Measurements from ENCODE around the gene KCNG1.
"Not testable (repeated sequence)": the region's sequence is repeated elsewhere in the genome, so short reads cannot be mapped to it uniquely, and the experiment has no call there.

The KCNG1 gene, protein sequence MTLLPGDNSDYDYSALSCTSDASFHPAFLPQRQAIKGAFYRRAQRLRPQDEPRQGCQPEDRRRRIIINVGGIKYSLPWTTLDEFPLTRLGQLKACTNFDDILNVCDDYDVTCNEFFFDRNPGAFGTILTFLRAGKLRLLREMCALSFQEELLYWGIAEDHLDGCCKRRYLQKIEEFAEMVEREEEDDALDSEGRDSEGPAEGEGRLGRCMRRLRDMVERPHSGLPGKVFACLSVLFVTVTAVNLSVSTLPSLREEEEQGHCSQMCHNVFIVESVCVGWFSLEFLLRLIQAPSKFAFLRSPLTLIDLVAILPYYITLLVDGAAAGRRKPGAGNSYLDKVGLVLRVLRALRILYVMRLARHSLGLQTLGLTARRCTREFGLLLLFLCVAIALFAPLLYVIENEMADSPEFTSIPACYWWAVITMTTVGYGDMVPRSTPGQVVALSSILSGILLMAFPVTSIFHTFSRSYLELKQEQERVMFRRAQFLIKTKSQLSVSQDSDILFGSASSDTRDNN

DNA sequence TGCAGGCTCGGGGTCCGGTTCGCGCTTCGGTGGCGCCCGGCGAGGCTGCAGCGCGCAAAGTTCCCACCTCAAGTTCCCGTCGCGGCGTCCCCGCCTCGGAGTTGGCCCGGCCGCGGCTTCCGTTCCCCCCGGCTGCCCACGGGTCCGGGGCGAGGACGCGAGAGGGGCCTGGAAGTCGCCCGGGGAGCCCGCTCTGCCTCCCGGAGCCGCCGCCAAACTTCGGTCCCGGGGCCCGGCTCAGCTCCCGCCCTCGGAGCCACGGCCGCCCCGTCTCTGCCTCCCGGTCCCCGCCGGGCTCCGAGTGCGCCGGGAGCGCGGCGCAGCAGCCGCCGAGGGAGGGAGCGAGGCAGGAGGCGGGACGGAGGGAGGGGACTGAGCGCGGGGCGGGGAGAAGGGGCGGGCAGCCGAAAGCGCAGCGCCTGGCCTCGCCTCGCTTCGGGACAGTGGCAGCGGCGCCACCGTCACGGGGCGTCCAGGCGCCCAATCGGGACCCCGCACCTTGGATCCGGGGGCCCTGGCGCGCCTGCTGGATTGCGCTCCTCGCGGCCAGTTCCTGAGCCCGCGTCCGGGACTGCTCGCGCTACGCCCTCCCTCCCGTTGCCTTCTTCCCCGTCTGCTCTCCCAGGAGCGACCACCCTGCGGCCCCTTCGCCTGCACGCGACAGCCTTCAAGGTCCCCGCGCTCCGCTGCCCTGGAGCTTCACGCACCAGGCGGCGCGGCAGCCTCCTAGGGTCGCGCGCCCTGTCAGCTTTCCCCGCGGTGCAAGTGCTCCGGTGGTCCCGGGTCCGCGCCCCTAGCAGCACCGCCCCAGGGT, at the start of gene KCNG1:
TSS of gene KCNG1 (minus strand) at position 305 of the 814 bp plus-strand sequence. CDS start 12,769 bp downstream, outside the sequence.
- DNase-seq = peak; percentile 58

DNA sequence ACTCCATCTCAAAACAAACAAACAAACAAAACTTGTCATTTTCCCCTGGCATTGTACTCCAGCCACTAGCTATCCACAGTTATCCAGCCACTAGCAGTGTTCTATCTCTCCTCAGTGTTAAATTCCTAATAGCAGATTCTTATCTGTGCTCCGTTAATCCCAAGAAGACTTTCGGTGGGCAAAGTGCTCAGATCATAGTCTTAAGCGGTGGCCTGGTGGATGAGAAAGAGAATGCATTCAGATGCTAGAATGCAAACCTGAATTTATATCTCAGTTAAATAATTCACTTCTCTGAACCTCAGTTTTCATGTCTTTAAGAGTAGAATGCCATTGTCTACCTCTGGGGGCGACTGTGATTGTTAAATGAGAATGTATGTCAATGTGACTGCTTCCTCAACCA, 47.7 kb upstream of the KCNG1 start:
- no peak for DNase-seq

DNA sequence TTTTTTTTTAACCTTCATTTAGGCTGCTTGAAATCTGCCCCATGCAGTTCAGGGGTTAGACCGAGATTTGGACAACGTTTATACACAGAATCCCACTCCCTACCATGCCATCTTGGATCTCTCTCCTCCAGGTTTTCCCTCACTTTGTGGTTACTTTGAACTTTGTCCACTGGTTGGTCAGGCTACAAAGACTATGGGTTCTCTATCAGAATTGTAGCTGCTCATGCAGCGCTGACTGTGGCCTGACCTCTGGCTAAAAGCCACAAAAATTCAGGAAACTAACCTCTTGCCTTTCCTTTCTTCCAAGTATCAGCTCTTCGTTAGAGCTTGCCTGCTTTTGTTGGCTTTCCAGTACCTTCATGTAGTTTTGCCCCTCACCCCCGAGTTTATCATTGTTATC, 44.9 kb upstream of the KCNG1 start:
- no peak for DNase-seq

DNA sequence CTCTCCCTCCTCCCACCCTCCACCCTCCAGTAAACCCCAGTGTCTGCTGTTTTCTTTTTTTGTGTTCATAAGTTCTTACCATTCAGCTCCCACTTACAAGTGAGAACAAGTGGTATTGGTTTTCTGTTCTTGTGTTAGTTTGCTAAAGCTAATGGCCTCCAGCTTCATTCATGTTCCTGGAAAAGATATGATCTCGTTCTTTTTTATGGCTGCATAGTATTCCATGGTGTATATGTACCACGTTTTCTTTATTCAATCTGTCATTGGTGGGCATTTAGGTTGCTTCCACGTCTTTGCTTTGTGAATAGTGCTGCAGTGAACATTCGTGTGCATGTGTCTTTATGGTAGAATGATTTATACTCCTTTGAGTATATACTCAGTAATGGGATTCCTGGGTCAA, 42.7 kb upstream of the KCNG1 start:
- DNase-seq = no peak

DNA sequence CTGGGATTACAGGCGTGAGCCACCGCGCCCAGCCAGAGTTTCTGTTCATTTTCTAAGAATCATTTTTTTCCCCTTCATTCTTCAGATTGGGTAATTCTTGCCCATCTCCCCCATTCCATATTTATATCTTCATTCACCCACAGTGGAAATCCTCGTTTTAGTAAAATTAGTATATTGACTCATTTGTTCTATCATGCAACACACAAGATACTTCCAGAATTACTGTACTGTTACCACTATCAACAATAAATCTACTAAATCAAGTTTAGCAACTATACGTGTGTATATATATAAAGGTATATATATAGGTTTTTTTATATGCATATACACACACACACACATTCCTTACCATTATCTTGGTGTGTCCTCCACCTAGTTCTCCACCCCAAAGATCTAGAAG, 41.2 kb upstream of the KCNG1 start:
- DNase-seq = no peak

DNA sequence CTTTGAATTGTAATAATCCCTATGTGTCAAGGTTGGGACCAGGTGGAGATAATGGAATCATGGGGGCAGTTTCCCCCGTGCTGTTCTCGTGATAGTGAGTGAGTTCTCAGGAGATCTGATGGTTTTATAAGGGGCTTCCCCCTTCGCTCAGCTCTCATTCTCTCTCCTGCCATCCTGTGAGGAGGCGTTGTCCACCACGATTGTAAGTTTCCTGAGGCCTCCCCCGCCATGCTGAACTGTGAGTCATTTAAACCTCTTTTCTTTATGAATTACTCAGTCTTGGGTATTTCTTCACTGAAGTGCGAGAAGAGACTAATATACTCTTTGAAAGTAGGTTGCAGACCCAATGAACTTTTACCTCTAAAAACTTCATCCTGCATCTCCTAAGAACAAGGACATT, 39.2 kb upstream of the KCNG1 start:
- DNase-seq = no peak

DNA sequence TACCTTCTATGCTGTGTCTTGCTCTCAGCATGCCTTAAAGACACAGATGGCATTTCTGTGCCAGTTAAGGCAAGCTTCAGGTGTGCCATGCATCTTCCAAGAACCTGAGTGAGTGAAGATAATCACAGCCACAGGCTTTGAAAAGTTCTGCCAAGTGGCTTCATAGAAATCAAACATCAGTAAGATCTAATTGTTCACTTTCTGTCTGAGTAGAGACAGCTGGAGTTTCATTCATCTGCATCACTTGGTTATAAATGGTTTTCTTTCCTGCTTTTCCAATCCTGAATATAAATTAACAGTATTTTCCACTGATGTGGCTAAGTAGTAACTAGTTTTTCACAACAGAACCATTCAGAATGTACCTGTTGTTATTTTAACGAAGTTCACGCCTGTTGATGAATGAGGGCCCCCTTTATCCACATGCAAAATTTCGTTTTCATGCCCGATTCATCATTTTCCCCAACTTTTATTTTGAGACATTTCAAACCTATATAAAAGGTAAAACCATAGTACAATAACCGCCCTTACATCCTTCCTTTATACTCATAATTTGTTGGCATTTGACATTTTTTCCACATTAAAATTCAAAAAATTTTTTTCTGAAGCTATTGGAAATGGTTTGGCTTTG, 38.6 kb upstream of the KCNG1 start:
- DNase-seq = no peak

DNA sequence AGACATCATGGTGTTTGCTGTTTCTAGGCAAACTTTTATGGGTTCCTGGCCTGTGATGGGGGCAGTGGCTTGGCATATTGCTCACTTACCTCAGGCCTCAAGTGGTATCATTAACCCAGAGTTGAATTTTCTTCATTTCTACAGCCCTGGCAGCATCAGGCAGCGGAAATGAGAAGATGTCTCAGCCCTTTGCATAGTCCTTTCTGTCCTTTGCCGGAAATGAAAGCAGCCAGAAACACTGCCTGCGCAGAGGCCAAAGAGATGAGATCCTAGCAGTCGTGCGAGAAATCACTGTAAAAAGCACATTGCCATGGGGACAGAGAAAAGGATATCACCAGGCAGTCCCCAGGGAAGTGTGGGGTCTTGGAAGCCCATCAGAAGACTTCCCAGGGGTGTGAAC, 37.4 kb upstream of the KCNG1 start:
- DNase-seq = no peak

DNA sequence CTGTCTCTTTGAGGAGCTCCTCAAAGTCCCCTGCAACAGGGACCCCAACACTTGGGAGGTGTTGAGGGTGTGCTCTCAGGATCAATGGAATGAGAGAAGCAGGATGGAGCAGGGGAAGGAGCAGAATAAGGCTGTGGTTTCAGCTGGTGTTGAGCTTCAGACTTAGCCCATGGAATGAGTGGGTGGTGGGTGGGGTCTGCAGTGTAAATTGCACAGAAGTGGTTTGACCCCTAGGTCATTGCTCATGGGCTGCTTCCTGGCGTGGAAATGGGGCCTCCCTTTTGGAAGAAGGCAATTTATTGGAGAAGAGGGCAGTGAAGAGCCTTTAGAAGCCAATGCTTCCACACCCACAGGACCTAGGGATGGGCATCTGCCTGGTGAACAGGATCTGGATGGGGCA, 37.0 kb upstream of the KCNG1 start:
- no peak for DNase-seq

DNA sequence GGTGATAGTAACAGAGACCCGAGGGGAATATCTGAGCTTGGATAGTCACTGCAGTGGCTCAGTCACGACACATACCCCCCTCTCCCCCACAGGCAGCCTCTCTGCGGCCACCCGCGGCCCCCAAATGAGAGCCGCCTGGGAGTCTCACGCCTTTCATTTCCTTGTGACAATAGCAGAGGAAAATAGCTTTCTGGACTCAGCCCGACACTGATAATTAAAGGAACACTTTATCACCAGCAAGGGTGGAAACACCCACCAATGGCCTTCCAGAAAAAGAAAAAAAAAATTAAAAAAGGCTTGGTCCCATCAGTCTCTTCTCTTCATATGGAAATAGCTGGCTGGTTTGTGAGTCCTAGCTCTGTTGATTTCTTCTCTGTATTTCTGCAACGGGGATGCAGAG, 35.1 kb upstream of the KCNG1 start:
- DNase-seq = no peak

DNA sequence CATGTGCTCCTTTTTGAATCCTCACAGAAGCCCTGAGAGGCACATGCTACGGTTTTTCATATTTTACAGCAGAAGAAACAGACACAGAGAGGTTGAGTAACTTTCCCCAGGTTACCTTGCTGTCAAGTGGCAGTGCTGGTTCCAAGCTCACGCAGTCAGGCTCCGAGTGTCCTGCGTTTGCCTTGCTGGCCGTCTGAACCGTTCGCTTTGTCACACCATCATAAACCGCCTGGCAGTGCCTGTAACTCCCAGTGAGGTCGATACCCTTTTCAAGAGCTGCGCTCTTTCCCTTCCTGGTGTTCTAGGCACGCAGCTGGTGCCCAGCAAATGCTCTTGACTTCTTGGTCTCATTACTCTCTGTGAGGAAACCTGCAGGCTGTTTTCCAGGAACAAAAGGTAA, 31.3 kb upstream of the KCNG1 start:
- DNase-seq = no peak

DNA sequence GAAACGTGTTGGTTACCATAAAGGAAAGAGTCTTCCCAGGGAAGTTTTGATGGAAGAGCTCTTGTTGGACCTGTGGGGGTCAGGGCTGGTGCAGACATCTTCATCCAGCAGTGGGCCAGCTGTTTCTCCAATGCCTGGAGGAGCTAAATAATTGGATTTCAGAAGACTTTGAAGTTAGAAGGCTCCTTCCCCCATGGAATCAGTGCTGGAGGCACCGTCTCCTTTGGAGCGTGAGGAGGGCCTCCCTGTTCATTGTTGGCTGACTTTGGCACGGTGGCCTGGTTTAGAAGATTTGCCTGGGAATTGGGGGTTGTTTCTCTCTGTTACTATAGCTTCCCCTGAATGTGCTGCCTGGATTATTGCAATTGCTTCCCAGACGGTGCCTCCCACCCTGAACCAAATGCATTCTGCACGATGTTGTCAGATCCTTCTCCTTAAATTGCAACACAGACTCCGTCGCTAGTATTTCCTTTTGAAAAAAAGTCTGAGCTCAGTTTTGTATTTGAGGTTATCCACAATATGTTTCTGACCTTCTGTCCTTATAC, 27.7 kb upstream of the KCNG1 start:
- DNase-seq = no peak

DNA sequence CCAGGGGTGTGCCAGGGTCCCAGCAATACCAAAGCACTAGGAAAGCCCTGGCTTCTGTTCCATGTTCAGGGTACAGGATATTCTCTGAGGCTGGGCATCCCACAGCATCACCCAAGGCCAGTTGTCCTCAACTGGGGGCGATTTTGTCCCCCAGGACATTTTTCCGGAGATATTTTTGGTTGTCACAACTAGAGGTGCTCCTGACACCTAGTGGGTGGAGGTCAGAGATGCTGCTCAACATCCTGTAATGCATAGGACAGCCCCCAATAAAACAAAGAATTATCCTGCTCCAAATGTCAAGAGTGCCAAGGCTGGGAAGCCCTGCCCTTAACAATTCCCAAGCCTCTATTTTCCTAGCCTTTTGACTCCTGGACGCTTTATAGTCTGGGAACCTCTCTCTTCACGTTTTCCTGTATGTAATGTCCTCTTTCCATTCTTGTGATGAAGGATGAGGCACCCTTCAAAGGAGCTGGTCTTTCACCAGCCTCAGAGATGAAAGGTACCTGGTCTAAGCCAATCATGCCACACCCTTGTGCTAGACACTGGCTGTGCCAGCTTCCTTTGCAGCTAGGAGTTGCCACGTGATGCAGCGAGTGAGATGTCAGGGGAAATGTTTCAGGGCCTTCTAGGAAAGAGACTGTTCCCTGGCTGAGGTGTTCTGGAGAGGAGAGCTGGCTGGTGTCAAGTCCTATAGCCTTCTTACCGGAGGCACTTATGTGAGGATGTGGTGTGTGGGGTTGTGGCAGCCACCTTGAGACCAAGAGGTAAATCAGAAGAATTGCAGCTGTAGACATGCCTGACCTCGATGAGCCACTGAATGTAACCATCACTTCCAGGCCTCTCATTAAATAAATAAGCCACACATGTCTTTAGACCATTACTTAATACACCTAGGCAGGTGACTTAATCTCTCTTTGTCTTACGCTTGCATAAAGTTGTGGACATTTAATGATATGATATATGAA, 23.4 kb upstream of the KCNG1 start:
- DNase-seq = no peak

DNA sequence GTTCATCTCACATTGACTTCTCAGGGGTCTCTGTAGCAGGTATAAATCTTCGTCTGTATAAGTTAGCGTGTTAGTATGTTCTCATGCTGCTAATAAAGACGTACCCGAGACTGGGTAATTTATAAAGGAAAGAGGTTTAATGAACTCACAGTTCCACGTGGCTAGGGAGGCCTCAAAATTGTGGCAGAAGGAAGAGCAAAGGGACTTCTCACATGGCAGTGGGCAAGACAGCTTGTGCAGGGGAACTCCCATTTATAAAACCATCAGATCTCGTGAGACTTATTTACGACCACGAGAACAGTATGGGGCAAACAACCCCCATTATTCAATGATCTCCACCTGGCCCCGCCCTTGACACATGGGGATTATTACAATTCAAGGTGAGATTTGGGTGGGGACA, 22.6 kb upstream of the KCNG1 start:
- DNase-seq = not testable (repeated sequence)

DNA sequence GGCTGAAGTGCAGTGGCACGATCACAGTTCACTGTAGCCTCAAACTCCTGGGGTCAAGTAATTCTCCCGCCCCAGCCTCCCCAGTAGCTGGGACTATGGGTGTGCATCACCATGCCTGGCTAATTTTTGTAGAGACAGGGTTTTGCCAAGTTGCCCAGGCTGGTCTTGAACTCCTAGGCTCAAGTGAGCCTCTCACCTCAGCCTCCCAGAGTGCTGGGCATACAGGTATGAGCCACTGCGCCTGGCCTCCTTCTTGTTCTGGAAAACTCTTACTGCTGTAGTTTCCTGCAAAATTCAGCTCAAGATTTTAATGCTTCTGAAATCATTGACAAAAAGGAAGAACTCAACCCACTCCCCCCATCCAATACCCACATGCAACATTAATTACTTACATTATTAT, 21.9 kb upstream of the KCNG1 start:
- no peak for DNase-seq

DNA sequence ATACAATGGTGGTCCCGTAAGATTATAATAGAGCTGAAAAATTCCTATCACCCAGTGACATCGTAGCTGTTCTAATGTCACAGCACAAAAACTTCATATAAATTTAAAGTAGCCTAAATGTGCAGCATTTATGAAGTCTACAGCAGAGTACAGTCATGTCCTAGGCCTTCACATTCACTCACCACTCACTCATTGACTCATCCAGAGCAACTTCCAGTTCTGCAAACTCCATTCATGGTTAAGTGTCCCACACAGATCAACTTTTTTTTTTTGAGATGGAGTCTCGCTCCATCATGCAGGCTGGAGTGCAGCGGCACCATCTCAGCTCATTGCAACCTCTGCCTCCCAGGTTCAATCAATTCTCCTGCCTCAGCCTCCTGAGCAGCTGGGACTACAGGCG, 20.9 kb upstream of the KCNG1 start:
- DNase-seq = no peak

DNA sequence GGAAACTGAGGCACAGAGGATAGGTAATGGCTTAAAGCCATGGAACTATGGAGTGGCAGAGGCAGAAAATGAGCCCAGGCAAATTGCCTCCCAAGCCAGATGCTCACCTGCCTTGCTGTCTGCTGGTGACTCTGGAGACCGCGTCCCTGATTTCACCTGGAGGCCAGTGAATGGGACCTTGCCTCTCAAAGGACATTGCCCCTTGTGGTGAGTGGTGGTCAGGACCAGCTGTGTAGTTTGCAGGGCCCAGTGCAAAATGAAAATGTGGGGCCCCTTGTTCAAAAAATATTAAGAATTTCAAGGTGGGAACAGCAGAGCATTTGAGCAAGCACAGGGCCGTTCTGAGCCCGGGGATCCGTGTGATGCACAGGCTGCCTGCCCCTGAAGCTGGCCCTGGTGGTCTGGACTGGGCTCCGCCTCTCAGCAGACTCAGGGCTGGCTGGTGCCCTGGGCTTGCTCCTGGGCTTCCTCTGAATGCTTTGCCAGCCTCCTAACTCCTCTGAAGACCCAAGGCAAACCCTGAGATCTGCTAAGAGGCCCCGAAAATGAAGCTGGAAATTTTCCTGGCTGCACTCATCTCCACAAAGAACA, 19.8 kb upstream of the KCNG1 start:
- DNase-seq = no peak

DNA sequence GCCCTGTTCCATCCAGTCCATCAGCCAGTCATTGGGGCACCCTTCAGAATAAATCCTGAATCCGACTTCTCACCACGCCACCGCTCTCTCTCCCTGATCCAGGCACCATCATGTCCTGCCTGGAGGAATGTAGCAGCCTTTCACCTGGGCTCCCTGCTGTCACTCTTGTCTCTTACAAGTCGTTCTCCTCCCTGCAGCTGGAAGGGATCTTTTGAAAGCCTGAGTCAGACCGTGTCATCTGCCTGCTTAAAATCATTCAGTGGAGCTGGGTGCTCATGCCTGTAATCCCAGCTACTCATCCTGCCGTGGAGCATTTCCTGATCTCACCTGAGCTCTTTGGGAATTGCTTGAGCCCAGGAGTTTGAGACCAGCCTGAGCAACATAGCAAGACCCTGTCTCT, 19.2 kb upstream of the KCNG1 start:
- no peak for DNase-seq

DNA sequence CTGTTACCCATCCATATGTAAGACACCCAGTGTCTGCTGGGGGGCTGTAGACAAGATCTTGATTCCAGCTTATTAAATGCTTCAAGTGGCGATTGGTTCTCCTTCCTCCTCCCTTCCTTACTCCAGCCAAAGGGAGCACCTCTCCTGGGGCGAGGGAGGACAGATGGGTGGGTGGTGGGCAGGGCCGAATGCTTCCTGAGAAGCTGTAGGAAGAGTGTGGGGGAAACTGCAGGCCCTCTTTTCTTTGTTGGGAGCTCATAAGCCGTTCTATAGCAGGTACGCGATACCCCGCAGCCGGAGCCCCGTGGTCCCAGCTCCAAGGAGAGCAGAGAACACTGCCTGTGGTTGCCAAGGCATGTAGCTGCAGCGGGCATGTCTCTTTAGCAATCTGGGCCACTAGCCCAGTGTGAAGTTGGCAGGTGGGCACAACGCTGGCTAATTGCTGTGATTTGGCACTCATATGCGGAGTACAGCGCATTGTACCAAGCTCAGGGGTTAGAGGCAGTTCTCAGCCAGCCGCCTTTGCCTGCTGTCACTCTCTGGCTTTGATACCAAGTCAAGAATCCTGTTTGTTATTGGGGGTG, 14.7 kb upstream of the KCNG1 start:
- DNase-seq = peak; percentile 99

DNA sequence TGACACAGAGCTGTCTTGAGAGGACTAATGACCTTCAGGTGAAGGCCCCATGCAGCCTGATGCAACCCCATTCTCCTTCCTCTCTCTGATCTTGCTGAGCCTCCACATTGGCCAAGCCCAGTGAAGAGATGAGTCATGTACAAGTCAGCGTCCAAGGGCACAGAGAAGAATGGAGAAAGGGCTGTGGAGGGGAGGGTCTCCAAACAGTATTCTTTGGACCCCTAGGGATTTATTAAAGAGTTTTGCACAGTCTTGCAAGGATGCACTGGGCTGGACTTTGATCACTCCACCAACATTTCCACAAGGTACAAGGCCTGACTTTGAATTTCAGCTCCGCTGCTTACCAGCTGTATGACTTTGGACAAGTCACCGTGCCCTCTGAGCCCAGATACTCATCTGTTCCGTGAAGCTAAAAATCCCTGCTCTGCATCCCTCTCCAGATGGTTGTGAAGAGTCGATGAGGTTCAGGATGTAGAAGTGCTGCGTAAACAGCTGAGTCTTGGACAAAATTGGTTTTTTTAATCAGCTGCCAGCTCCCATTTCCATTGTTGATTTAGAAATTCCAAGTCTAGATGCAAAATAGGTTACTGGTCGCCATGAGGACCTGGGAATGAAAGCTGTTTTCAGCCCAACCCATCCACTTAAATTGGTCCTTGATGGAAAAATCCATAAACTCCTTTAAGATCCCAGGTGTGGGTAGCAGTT, 14.1 kb upstream of the KCNG1 start:
- peak; percentile 89 for DNase-seq

DNA sequence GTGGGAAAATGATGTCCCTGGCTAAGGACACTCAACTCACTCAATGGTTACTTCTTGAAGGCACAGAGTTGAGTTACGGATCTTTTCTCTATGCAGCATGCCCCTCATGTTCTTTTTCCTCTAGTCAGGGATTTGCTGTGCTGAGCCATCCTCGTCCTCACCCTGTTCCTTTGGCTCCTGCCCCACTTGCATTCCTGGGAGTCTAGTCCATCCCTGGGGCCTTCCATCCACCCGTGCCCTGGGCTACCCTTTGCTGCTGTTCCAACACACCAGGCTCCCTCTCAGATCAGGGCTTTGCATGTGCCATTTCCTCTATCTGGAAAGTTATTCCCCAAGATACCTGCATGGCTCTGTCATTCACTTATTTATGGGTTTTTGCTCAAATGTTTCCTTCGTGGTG, 13.3 kb upstream of the KCNG1 start:
- no peak for DNase-seq

Measured in NCI-H446 treated with DMSO at 0.1 percent for 48 hours (cell line).